DOHH2 (cell line): Measurements from ENCODE around the gene IL1R1.

Source experiments
- H3F3A ChIP-seq: fragments of 200-600 bp; sonication (generic), shearing (Covaris generic); 2 replicates; pipeline ENCODE4 v1.6.0; 2016; ENCODE audit warnings: antibody characterized with exemption, mild to moderate bottlenecking; ENCODE audit not compliant: control insufficient read depth, insufficient read depth
- H3K27ac ChIP-seq: fragments of 200-600 bp; sonication (generic); 2 replicates; pipeline ENCODE4 v1.5.1; 2014; ENCODE audit warnings: low read depth, mild to moderate bottlenecking, low read length, moderate library complexity
- H3K27me3 ChIP-seq: fragments of 200-600 bp; sonication (generic); 2 replicates; pipeline ENCODE4 v1.6.1; 2014; ENCODE audit warnings: mild to moderate bottlenecking, low read length, mixed read lengths; ENCODE audit not compliant: control insufficient read depth
- H3K36me3 ChIP-seq: fragments of 200-600 bp; sonication (generic); 2 replicates; pipeline ENCODE4 v1.6.1; 2014; ENCODE audit warnings: mild to moderate bottlenecking, low read length, moderate library complexity, mixed read lengths; ENCODE audit not compliant: control insufficient read depth
- H3K4me1 ChIP-seq: fragments of 200-600 bp; sonication (generic); 2 replicates; pipeline ENCODE4 v1.6.1; 2014; ENCODE audit warnings: mild to moderate bottlenecking, low read length, mixed read lengths; ENCODE audit not compliant: control insufficient read depth
- H3K4me2 ChIP-seq: fragments of 200-600 bp; sonication (generic); 2 replicates; pipeline ENCODE4 v1.6.0; 2014; ENCODE audit warnings: mild to moderate bottlenecking, low read length, moderate library complexity
- H3K4me3 ChIP-seq: fragments of 200-600 bp; sonication (generic); 2 replicates; pipeline ENCODE4 v1.5.1; 2014; ENCODE audit warnings: mild to moderate bottlenecking, low read length, mixed read lengths
- H3K79me2 ChIP-seq: fragments of 200-600 bp; sonication (generic); 2 replicates; pipeline ENCODE4 v1.6.1; 2014; ENCODE audit warnings: mild to moderate bottlenecking, low read length, mixed read lengths; ENCODE audit not compliant: control insufficient read depth
- H3K9me2 ChIP-seq: fragments of 200-600 bp; sonication (generic); replicated peaks from 2 replicates; pipeline ENCODE4 v1.6.1; 2014; ENCODE audit warnings: mild to moderate bottlenecking, low read length, mixed read lengths; ENCODE audit not compliant: control insufficient read depth
- H3K9me3 ChIP-seq: fragments of 200-600 bp; sonication (generic); 2 replicates; pipeline ENCODE4 v1.6.1; 2014; ENCODE audit warnings: antibody characterized with exemption, low read length, mixed read lengths; ENCODE audit not compliant: control insufficient read depth, insufficient read depth
- H4K20me1 ChIP-seq: fragments of 200-600 bp; sonication (generic); 2 replicates; pipeline ENCODE4 v1.6.0; 2014; ENCODE audit warnings: low read depth, mild to moderate bottlenecking, antibody characterized with exemption, low read length, moderate library complexity; ENCODE audit not compliant: control insufficient read depth, insufficient read depth
- CTCF ChIP-seq: fragments of 200-600 bp; sonication (generic); IDR thresholded peaks from one replicate; pipeline ENCODE4 v1.5.1; 2014; ENCODE audit warnings: antibody characterized with exemption, mild to moderate bottlenecking, low read depth, low read length; ENCODE audit not compliant: poor library complexity, severe bottlenecking
- EZH2phosphoT487 ChIP-seq: fragments of 200-600 bp; sonication (generic); IDR thresholded peaks from 2 replicates; pipeline ENCODE4 v1.6.1; 2017; ENCODE audit warnings: borderline replicate concordance, mild to moderate bottlenecking, antibody characterized with exemption, low read length, moderate library complexity, mixed read lengths

IL1R1 gene

GRCh38 chr2:102191501-102191900, 49.0 kb downstream of the IL1R1 start:
- H3K27ac ChIP-seq = no peak overlapping the region
- no peaks in the 10 kb centered on the region for H3K27me3 ChIP-seq
- TF ChIP-seq EZH2phosphoT487 (no peak), CTCF (no peak)
- H3K4me2 ChIP-seq = no peak overlapping the region
- no peaks in the 10 kb centered on the region for H3K36me3 ChIP-seq
- no peak overlapping the region for H3K4me3 ChIP-seq
- no peaks in the 10 kb centered on the region for H3K4me1 ChIP-seq
- no peaks in the 10 kb centered on the region for H3K9me3 ChIP-seq
- no peaks in the 10 kb centered on the region for H4K20me1 ChIP-seq
- no peaks in the 10 kb centered on the region for H3F3A ChIP-seq
- H3K9me2 ChIP-seq = no peaks in the 10 kb centered on the region
- H3K79me2 ChIP-seq = no peaks in the 10 kb centered on the region

DNA sequence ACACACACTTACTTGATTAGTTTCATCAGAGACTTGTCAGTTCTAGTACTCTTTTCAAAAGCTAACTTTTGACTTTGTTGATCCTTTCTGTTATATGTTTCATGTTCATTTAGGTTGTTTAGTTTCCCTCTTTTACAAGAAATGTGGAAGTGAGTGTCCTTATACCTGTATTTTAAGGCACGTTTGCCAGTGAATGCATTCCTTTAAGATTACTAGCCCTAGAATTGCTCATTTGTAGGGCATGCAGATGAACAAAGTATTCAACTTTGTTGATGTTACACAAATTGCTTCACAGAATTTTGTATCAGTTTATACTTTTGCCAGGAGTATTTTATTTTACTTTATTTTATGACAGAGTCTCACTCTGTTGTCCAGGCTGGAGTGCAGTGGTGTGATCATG, 50.5 kb downstream of the IL1R1 start:
- TF ChIP-seq EZH2phosphoT487 (no peak), CTCF (no peak)
- Histone ChIP-seq H4K20me1 (no peaks in the 10 kb centered on the region), H3K79me2 (no peaks in the 10 kb centered on the region), H3F3A (no peaks in the 10 kb centered on the region), H3K4me1 (no peaks in the 10 kb centered on the region), H3K36me3 (no peaks in the 10 kb centered on the region), H3K27me3 (no peaks in the 10 kb centered on the region), H3K4me2 (no peak overlapping the region), H3K4me3 (no peak overlapping the region), H3K27ac (no peak overlapping the region), H3K9me2 (no peaks in the 10 kb centered on the region), H3K9me3 (no peaks in the 10 kb centered on the region)

DNA sequence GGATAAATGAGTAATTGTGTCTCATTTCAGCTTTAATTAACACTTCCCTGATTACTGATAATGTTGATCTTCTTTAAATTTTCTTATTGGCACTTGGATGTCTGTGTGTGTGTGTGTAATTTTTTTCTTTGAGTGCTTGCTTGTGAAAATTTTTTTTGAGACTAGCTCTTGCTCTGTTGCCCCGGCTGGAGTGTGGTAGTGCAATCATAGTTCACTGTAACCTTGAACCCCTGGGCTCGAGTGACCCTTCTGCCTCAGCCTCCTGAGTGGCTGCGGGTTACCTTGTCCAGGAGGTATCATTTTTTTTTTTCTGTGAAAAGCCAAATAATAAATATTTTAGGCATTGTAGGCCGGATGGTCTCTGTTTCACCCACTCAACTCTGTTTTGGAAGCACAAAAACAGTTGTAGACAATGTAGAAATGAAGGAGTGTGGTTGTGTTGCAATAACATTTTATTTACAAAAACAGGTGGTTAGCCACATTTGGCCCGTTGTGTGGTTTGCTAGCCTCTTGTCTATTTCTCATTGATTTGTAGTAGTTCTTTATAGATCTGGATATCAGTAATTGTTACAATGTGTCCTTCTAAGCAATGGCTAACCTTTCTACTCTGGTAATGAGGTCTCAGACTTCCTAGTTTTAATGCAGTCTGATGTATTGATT, 52.2 kb downstream of the IL1R1 start:
- no peaks in the 10 kb centered on the region for H3K4me1 ChIP-seq

More for the DNA sequence above, 52.2 kb downstream of the IL1R1 start:
- Histone ChIP-seq H3K27ac (no peak overlapping the region), H3F3A (no peaks in the 10 kb centered on the region), H3K36me3 (no peaks in the 10 kb centered on the region), H3K9me3 (no peaks in the 10 kb centered on the region), H3K79me2 (no peaks in the 10 kb centered on the region), H4K20me1 (no peaks in the 10 kb centered on the region), H3K9me2 (no peaks in the 10 kb centered on the region), H3K4me2 (no peak overlapping the region), H3K4me3 (no peak overlapping the region), H3K27me3 (no peaks in the 10 kb centered on the region)
- TF ChIP-seq EZH2phosphoT487 = no peak
- TF ChIP-seq CTCF = no peak
